Esophagus (tissue), 2 donors: ENCODE data around the gene SEMA4A. TPM values are rescaled to one million over a fixed set of nuclear protein-coding genes. Genes with fewer than 3 reads are reported as not detected.
"Not testable (repeated sequence)": the region's sequence is repeated elsewhere in the genome, so short reads cannot be mapped to it uniquely, and the experiment has no call there.

ENCODE experiments used
- H3K27ac ChIP-seq, 2 donors: one replicate each; pipeline ENCODE4 v1.5.1; 2013; ENCODE audit warnings: low read depth in 2 of 2, mild to moderate bottlenecking in 2 of 2, inconsistent platforms in 1 of 2, low read length in 1 of 2, moderate library complexity in 1 of 2
- H3K27me3 ChIP-seq, 2 donors: one replicate each; pipeline ENCODE4 v1.6.1; 2013; ENCODE audit warnings: low read length in 2 of 2, control low read depth in 1 of 2, mild to moderate bottlenecking in 1 of 2; ENCODE audit not compliant: insufficient read depth in 2 of 2, control insufficient read depth in 1 of 2
- H3K36me3 ChIP-seq, 2 donors: one replicate each; pipeline ENCODE4 v1.6.1; 2013; ENCODE audit warnings: low read length in 1 of 2; ENCODE audit not compliant: control insufficient read depth in 2 of 2, insufficient read depth in 2 of 2
- H3K4me1 ChIP-seq, 2 donors: one replicate each; pipeline ENCODE4 v1.6.1; 2013; ENCODE audit warnings: low read length in 1 of 2; ENCODE audit not compliant: control insufficient read depth in 2 of 2, insufficient read depth in 2 of 2
- H3K4me3 ChIP-seq, 2 donors: one replicate each; pipeline ENCODE4 v1.5.1; 2013; ENCODE audit warnings: low read length in 2 of 2, mild to moderate bottlenecking in 2 of 2, low read depth in 1 of 2, moderate library complexity in 1 of 2
- H3K9me3 ChIP-seq, 2 donors: one replicate each; pipeline ENCODE4 v1.6.1; 2013; ENCODE audit warnings: mild to moderate bottlenecking in 2 of 2, low read depth in 1 of 2, low read length in 1 of 2, moderate library complexity in 1 of 2; ENCODE audit not compliant: control insufficient read depth in 2 of 2, insufficient read depth in 1 of 2
- WGBS, 2 donors: extraction: QIAGEN DNeasy Blood & Tissue Kit; methylation state at CpG; one replicate each; pipeline ENCODE4 v1.1.7; 2013; 5-methylcytosine and 5-hydroxymethylcytosine counted together
- polyA plus RNA-seq, 2 donors: library from polyadenylated mRNA; stranded (reverse); fragments of 200-250 nt; gene quantifications; one replicate each; pipeline ENCODE4 v1.2.3, GENCODE V29; 2013
- donor health status: healthy with polysubstance abuse.
- donor health status: Bipolar disorder and iron deficiency.

The SEMA4A gene
- polyA plus RNA-seq, 2 donors = 23.8 to 24.9 TPM

DNA sequence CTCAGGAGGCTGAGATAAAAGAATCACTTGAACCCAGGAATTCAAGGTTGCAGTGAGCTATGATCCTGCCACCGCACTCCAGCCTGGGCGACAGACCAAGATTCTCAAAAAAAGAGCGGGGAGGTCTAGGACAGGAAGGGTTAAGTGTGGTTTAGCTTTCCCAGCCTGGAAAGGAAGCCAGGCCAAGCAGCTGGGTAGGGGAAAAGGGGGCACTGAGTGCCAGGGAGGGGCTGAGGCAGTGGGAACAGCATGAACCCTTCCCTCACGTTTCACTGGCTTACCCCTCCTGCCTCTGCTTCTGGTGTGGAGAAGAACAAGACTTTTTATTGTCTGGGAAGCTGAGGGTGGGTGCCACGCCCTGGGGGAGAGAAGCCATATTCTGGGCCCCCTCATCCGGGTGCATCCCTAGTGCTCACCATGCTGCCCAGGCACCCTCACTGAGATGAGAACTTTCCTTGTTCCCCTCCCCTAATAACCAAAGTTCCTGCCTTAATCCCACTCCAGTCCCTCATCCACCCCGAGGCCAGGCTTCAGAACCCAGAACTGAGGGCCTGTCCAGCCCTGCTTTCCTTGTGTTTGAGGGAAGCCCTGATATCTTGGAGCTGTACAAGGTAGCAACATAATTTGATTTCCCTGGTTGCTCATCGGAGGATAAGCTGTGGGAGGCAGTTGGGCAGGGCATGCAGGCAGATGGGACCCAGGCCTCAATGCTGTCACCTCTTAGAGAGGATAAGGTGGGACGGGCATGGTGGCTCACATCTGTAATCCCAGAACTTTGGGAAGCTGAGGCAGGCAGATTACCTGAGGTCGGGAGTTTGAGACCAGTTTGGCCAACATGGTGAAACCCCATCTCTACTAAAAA lies 40.9 kb upstream of the SEMA4A start:
- H3K27me3 ChIP-seq = no peaks in the 10 kb centered on the region
- WGBS, 2 donors = 61% methylated on average over 10 of the region's 10 CpGs
- H3K4me3 ChIP-seq = no peak overlapping the region
- no peaks in the 10 kb centered on the region for H3K9me3 ChIP-seq
- no peaks in the 10 kb centered on the region for H3K36me3 ChIP-seq
- peak overlapping the region; percentile 34 to 78 for H3K27ac ChIP-seq
- peaks cover 0 to 6% of the 10 kb centered on the region in 2 donors for H3K4me1 ChIP-seq

DNA sequence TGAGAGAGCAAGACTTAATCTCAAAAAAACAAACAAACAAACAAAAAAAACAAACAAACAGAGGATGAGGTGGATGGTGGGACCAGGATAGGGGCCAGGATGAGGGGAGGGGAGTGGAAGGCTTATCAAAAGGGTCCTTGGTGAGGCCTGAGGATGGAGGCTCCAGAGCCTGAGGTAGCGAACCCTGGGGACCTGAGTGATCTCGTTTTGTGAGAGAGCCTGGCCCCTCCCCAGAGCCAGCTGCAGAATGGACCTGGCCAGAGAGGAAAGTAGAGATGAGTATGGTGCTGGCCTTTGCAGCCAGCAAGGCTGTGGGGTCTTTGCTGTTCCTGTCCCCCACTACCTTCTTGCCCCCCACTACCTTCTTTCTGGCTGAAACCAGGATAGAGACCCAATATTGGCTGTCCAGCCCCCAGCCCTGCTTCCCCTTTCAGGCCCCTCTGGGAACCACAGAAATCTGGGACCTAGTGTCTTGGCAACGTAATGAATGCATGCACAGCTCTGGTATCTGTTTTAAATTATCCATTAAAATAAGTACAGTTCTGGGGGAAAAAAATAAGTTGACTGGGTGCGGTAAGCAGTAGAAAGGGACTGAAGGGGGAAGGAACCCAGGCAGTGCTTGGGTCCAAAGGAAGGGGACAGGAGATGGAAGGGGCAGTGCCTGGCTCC lies 40.0 kb upstream of the SEMA4A start:
- no peaks in the 10 kb centered on the region for H3K27me3 ChIP-seq
- H3K4me1 ChIP-seq = peaks cover 0 to 6% of the 10 kb centered on the region in 2 donors
- no peaks in the 10 kb centered on the region for H3K36me3 ChIP-seq
- H3K27ac ChIP-seq = peak overlapping the region; percentile 79 to 99
- H3K4me3 ChIP-seq = no peak overlapping the region
- H3K9me3 ChIP-seq = no peaks in the 10 kb centered on the region
- WGBS, 2 donors = 41% methylated on average over 2 to 4 of the region's 4 CpGs

DNA sequence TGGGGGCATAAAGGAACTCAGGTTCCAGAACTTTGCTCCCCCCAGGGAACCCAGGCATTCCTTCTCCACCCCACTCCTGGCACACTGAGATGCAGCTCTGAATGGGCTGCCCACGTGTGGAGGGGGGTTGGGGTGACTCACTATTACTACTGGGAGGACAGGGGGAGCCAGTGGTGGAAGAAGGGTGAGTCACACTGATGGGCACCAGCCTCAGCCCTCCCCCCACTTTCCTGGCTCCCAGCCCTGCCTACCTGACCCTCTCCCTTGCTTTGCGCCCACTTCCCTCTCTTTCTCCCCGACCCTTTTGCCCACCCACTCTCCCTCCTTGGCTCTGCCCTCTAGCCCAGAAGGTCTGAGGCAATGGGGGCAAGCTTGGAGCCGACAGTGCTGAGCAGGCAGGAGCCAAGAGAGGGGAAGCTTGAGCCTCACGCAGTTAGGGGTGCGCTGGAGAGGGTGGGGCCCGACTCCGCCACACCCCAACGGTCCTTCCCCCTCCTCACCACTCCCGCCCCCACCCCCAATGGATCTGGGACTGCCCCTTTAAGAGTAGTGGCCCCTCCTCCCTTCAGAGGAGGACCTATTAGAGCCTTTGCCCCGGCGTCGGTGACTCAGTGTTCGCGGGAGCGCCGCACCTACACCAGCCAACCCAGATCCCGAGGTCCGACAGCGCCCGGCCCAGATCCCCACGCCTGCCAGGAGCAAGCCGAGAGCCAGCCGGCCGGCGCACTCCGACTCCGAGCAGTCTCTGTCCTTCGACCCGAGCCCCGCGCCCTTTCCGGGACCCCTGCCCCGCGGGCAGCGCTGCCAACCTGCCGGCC lies 39.1 kb upstream of the SEMA4A start, which contains the start of gene LMNA:
Gene LMNA, plus strand, starts transcription at position 611 of the 818 bp plus-strand sequence. CDS start 208 bp downstream, outside the sequence.
- peaks cover 0 to 7% of the 10 kb centered on the region in 2 donors for H3K4me1 ChIP-seq
- 1 to 2% methylated on average over 36 to 37 of the region's 37 CpGs for WGBS, 2 donors
- peak within 1 kb of the TSS; percentile 95 to 97 for H3K4me3 ChIP-seq
- peak within 1 kb of the TSS; percentile 95 to 99 for H3K27ac ChIP-seq
- H3K9me3 ChIP-seq = no peaks in the 10 kb centered on the region
- H3K36me3 ChIP-seq = no peaks in the 10 kb centered on the region
- H3K27me3 ChIP-seq = no peaks in the 10 kb centered on the region

DNA sequence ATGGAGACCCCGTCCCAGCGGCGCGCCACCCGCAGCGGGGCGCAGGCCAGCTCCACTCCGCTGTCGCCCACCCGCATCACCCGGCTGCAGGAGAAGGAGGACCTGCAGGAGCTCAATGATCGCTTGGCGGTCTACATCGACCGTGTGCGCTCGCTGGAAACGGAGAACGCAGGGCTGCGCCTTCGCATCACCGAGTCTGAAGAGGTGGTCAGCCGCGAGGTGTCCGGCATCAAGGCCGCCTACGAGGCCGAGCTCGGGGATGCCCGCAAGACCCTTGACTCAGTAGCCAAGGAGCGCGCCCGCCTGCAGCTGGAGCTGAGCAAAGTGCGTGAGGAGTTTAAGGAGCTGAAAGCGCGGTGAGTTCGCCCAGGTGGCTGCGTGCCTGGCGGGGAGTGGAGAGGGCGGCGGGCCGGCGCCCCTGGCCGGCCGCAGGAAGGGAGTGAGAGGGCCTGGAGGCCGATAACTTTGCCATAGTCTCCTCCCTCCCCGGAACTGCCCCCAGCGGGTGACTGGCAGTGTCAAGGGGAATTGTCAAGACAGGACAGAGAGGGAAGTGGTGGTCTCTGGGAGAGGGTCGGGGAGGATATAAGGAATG lies 38.4 kb upstream of the SEMA4A start:
- Histone ChIP-seq H3K27ac (peak overlapping the region; percentile 95 to 99), H3K36me3 (no peaks in the 10 kb centered on the region), H3K27me3 (no peaks in the 10 kb centered on the region), H3K4me1 (peaks cover 0 to 13% of the 10 kb centered on the region in 2 donors), H3K4me3 (peak overlapping the region; percentile 95 to 97), H3K9me3 (no peaks in the 10 kb centered on the region)
- 0 to 1% methylated on average over 49 of the region's 49 CpGs for WGBS, 2 donors

DNA sequence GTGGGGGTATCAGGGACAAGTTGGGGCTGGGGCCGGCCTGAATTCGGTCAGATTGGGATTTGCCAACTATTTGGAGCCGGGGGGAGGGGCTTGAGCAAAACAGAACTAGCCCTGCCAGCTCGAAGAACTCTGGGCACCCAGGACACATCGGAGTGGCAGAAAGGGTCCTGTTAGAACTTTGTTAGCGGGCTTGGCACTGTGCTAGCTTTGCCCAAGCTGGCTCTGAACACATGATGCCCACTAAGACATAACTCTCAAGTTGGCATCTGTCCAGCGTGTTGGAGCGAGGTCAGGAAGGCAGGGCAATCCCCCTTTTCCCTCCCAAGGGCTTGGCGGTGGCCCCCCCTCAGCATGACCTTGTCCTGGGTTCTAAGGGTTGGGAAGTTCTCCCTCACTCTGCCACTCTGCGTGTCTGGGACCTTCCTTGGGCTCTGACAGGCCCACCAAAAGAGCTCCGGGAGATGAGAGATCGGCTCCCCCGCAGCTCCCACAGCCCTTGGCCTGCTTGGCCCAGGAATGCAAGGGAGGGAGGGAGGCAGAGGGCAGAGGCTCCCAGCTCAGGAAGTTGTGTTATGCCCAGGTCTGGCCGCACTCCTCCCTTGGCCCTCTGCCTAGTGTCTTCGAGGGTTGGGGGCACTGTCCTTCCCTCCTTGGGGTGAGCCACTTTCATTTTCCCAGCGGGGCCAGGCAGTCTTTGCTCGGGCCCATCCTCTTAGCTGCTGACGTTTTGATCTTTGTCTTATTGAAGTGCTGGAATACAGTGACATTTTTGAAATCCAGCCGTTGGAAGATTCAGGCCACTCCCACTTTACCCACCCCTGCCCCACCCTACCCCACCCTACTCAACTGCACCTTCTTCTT lies 37.6 kb upstream of the SEMA4A start:
- Histone ChIP-seq H3K36me3 (no peaks in the 10 kb centered on the region), H3K9me3 (no peaks in the 10 kb centered on the region), H3K4me3 (peak overlapping the region; percentile 95 to 97), H3K27me3 (no peaks in the 10 kb centered on the region), H3K27ac (peak overlapping the region; percentile 95 to 99), H3K4me1 (peaks cover 0 to 19% of the 10 kb centered on the region in 2 donors)
- WGBS, 2 donors = 4 to 7% methylated on average over 19 of the region's 19 CpGs

DNA sequence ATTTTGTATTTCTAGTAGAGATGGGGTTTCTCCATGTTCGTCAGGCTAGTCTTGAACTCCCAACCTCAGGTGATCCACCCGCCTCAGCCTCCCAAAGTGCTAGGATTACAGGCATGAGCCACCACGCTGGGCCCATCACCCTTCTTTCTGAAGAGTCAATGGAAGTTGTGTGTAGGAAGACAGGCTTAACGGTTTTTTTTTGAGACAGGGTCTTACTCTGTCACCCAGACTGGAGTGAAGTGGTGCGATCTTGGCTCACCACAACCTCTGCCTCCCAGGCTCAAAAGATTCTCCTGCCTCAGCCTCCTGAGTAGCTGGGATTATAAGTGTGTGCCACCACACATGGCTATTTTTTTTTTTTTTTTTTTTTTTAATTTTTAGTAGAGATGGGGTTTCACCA lies 36.7 kb upstream of the SEMA4A start:
- H3K27me3 ChIP-seq, H3K9me3 ChIP-seq, H3K36me3 ChIP-seq: not testable (repeated sequence)
- Histone ChIP-seq H3K27ac (peak overlapping the region; percentile 95 to 99), H3K4me1 (peaks cover 0 to 25% of the 10 kb centered on the region in 2 donors), H3K4me3 (peak overlapping the region; percentile 37 to 95)
- WGBS, 2 donors = 21 to 46% methylated on average over 5 of the region's 5 CpGs

DNA sequence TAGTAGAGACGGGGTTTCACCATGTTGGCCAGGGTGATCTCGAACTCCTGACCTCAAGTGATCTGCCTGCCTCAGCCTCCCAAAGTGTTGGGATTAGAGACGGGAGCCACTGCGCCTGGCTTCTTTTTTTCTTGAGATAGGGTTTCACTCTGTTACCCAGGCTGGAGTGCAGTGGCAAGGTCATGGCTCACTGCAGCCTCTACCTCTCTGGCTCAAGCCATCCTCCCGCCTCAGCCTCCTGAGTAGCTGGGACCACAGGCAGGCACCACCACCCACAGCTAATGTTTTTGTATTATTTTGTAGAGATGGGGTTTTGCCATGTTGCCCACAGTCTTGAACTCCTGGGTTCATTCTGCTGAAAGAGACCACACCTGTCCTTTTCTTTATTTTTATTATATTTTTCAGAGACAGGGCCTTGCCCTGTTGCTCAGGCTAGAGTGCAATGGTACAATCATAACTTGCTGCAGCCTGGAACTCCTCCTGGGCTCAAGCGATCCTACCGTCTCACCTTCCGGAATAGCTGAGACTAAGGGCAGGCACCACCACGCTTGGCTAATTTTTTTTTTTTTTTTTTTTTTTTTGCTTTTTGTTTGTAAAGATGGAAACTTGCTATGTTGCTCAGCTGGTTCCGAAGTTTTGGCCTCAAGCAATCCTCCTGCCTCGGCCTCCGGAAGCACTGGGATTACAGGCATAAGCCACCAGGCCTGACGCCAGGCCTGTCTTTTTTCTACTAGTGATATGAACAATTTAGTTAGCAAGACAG lies 35.8 kb upstream of the SEMA4A start:
- H3K27ac ChIP-seq = peak overlapping the region; percentile 85 to 94
- peaks cover 0 to 27% of the 10 kb centered on the region in 2 donors for H3K4me1 ChIP-seq
- H3K27me3 ChIP-seq = no peaks in the 10 kb centered on the region
- no peaks in the 10 kb centered on the region for H3K9me3 ChIP-seq
- H3K4me3 ChIP-seq = peak overlapping the region; percentile 21 to 41
- WGBS, 2 donors = 26 to 37% methylated on average over 13 of the region's 13 CpGs
- H3K36me3 ChIP-seq = no peaks in the 10 kb centered on the region

DNA sequence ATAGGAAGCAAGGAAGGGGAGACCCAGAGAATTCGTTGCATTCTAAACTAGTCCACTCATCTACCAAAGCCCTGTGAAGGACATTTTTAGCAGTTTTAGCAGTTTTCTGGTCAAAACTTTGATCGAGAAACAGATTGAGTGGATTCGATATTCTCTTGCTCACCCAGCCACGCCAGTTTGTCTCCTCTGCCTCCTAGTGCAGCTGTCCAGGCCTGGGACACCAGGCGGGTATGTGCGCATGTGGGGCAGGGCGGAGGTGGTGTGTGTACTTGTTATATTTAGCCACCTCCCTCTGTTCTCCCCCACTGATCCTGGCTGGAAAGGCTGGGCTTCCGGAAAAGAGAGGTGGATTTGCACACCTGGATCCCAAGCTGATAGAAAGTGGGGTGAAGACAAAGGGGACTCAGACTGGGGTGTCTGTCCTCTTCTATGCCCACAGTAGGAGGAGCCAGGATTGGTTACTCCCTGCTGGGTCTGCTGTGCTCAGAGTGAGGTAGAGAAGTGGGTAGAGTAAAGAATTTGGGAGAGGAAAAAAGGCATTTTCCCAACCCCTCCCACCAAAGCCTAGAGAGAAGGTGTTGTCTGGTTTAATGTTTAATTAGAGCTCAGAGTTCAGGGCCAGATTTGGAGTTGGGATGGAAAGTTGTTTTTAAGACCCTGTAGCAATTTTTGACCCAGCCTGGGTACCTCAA lies 35.1 kb upstream of the SEMA4A start:
- Histone ChIP-seq H3K9me3 (no peaks in the 10 kb centered on the region), H3K36me3 (no peaks in the 10 kb centered on the region), H3K27ac (peak overlapping the region; percentile 85 to 94), H3K4me1 (peaks cover 3 to 27% of the 10 kb centered on the region in 2 donors), H3K27me3 (no peaks in the 10 kb centered on the region), H3K4me3 (peak overlapping the region; percentile 21 to 41)
- WGBS, 2 donors = 19% methylated on average over 8 of the region's 8 CpGs
